Mesendoderm (in vitro differentiated cells): ENCODE measurements around the gene SYDE1.

ENCODE experiments used
- DNase-seq: peaks from one replicate; pipeline ENCODE4 v3.0.0; 2013
- H2AK5ac ChIP-seq: 2 replicates; pipeline ENCODE4 v1.6.1; 2013; ENCODE audit warnings: low read length, inconsistent platforms
- H2BK120ac ChIP-seq: 2 replicates; pipeline ENCODE4 v1.6.1; 2013; ENCODE audit warnings: low read depth, mild to moderate bottlenecking, low read length, moderate library complexity, mixed read lengths
- H2BK15ac ChIP-seq: replicated peaks from 2 replicates; pipeline ENCODE4 v1.6.1; 2013; ENCODE audit warnings: low read depth, mild to moderate bottlenecking, moderate library complexity
- H2BK5ac ChIP-seq: 2 replicates; pipeline ENCODE4 v1.6.1; 2013; ENCODE audit warnings: low read length, inconsistent platforms
- H3K18ac ChIP-seq: 2 replicates; pipeline ENCODE4 v1.6.1; 2013; ENCODE audit warnings: mild to moderate bottlenecking, low read length, mixed read lengths
- H3K23ac ChIP-seq: one replicate; pipeline ENCODE4 v1.6.1; 2013; ENCODE audit warnings: low read length
- H3K27ac ChIP-seq: 2 replicates; pipeline ENCODE4 v1.5.1; 2013; ENCODE audit warnings: low read depth, mild to moderate bottlenecking, inconsistent platforms, low read length, moderate library complexity
- H3K27me3 ChIP-seq: 2 replicates; pipeline ENCODE4 v1.6.1; 2013; ENCODE audit warnings: low read length, control low read depth, mild to moderate bottlenecking, inconsistent platforms; ENCODE audit not compliant: insufficient read depth, poor library complexity
- H3K36me3 ChIP-seq: 2 replicates; pipeline ENCODE4 v1.6.1; 2013; ENCODE audit warnings: low read length, inconsistent platforms; ENCODE audit not compliant: control insufficient read depth, insufficient read depth
- H3K4ac ChIP-seq: one replicate; pipeline ENCODE4 v1.6.1; 2013; ENCODE audit warnings: low read depth, mild to moderate bottlenecking, low read length, moderate library complexity
- H3K4me1 ChIP-seq: 2 replicates; pipeline ENCODE4 v1.6.1; 2013; ENCODE audit warnings: low read depth, low read length, inconsistent platforms; ENCODE audit not compliant: control insufficient read depth
- H3K4me2 ChIP-seq: 2 replicates; pipeline ENCODE4 v1.6.1; 2013; ENCODE audit warnings: low read length
- H3K4me3 ChIP-seq: 2 replicates; pipeline ENCODE4 v1.5.1; 2013; ENCODE audit warnings: mild to moderate bottlenecking, low read length
- H3K56ac ChIP-seq: one replicate; pipeline ENCODE4 v1.6.1; 2013; ENCODE audit warnings: low read length
- H3K79me1 ChIP-seq: 2 replicates; pipeline ENCODE4 v1.6.1; 2013; ENCODE audit warnings: low read length, inconsistent platforms
- H3K79me2 ChIP-seq: 2 replicates; pipeline ENCODE4 v1.6.1; 2013; ENCODE audit warnings: mild to moderate bottlenecking, low read length; ENCODE audit not compliant: control insufficient read depth, insufficient read depth
- H3K9ac ChIP-seq: 2 replicates; pipeline ENCODE4 v1.6.1; 2013; ENCODE audit warnings: low read length, inconsistent platforms
- H4K5ac ChIP-seq: one replicate; pipeline ENCODE4 v1.6.1; 2013; ENCODE audit warnings: low read length
- H4K8ac ChIP-seq: one replicate; pipeline ENCODE4 v1.6.1; 2013; ENCODE audit warnings: low read depth, mild to moderate bottlenecking, control low read depth, low read length, moderate library complexity
- WGBS: extraction: QIAGEN DNeasy Blood & Tissue Kit; methylation state at CpG from one replicate; pipeline ENCODE4 v1.1.7; 2013; ENCODE audit warnings: low lambda C conversion rate, missing lambda C conversion rate; ENCODE audit not compliant: insufficient coverage; ENCODE audit errors: extremely low coverage; 5-methylcytosine and 5-hydroxymethylcytosine counted together

The SYDE1 gene

GRCh38 chr19:15154002-15154612 is 46.9 kb downstream of the SYDE1 start:
- no peak overlapping the region for H3K56ac ChIP-seq

DNA sequence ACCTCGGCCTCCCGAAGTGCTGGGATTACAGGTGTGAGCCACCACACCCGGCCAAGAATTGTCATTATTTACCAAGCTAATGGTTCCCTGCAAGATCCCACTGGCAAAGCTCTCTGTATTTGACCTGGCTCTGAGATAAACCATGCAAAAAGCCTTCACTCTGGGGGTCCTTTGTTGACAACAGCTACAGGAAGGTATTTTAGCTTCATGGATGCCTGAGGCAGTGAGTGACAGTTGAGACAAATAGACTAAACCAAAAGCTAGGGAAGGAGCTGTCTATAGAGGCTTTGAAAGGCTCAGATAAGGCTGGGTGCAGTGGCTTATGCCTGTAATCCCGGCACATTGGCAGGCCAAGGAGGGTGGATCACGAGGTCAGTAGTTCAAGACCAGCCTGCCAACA is 48.1 kb downstream of the SYDE1 start:
- H2AK5ac ChIP-seq = no peak overlapping the region
- no peak overlapping the region for H3K56ac ChIP-seq

More at GRCh38 chr19:15154002-15154612, 46.9 kb downstream of the SYDE1 start:
- no peak overlapping the region for H3K4me3 ChIP-seq
- no peaks in the 10 kb centered on the region for H3K27me3 ChIP-seq
- no peaks in the 10 kb centered on the region for H3K79me1 ChIP-seq
- H3K4me1 ChIP-seq = no peaks in the 10 kb centered on the region
- no peak overlapping the region for H3K4me2 ChIP-seq
- no peaks in the 10 kb centered on the region for H3K79me2 ChIP-seq
- no peak overlapping the region for H2BK15ac ChIP-seq
- no peak overlapping the region for H3K27ac ChIP-seq
- no peak overlapping the region for H3K18ac ChIP-seq
- no peak overlapping the region for H3K23ac ChIP-seq
- no peak overlapping the region for H3K9ac ChIP-seq
- no peak overlapping the region for H4K5ac ChIP-seq
- no peak overlapping the region for H2BK5ac ChIP-seq
- H3K36me3 ChIP-seq = no peaks in the 10 kb centered on the region
- peak; percentile 78 for DNase-seq
- no CpG with 5 or more reads among the region's 3 CpGs for WGBS
- no peak overlapping the region for H3K4ac ChIP-seq
- H2AK5ac ChIP-seq = no peak overlapping the region
- H2BK120ac ChIP-seq = no peak overlapping the region
- H4K8ac ChIP-seq = no peak overlapping the region

GRCh38 chr19:15156391-15156790 is 49.2 kb downstream of the SYDE1 start:
- no peak overlapping the region for H3K56ac ChIP-seq
- WGBS = 100% methylated on average over 2 of the region's 4 CpGs
- H4K5ac ChIP-seq = no peak overlapping the region
- no peak overlapping the region for H3K18ac ChIP-seq
- no peaks in the 10 kb centered on the region for H3K79me1 ChIP-seq
- no peak overlapping the region for H2BK5ac ChIP-seq
- H3K79me2 ChIP-seq = no peaks in the 10 kb centered on the region
- no peaks in the 10 kb centered on the region for H3K27me3 ChIP-seq
- no peak overlapping the region for H2BK120ac ChIP-seq
- no peak overlapping the region for H4K8ac ChIP-seq
- DNase-seq = no peak
- no peak overlapping the region for H3K23ac ChIP-seq
- no peaks in the 10 kb centered on the region for H3K4me1 ChIP-seq
- no peak overlapping the region for H2BK15ac ChIP-seq
- no peak overlapping the region for H3K4ac ChIP-seq
- no peak overlapping the region for H3K4me3 ChIP-seq
- H3K27ac ChIP-seq = no peak overlapping the region
- no peak overlapping the region for H2AK5ac ChIP-seq
- H3K4me2 ChIP-seq = no peak overlapping the region
- no peak overlapping the region for H3K9ac ChIP-seq
- no peaks in the 10 kb centered on the region for H3K36me3 ChIP-seq

More for the DNA sequence above, 48.1 kb downstream of the SYDE1 start:
- no peak overlapping the region for H3K4me3 ChIP-seq
- no peak overlapping the region for H3K23ac ChIP-seq
- H3K27me3 ChIP-seq = no peaks in the 10 kb centered on the region
- no peak overlapping the region for H2BK120ac ChIP-seq
- no CpG with 5 or more reads among the region's 5 CpGs for WGBS
- H3K4me2 ChIP-seq = no peak overlapping the region
- H3K36me3 ChIP-seq = no peaks in the 10 kb centered on the region
- H4K8ac ChIP-seq = no peak overlapping the region
- no peak overlapping the region for H3K18ac ChIP-seq
- no peaks in the 10 kb centered on the region for H3K4me1 ChIP-seq
- DNase-seq = peak; percentile 44
- H3K27ac ChIP-seq = no peak overlapping the region
- H2BK5ac ChIP-seq = no peak overlapping the region
- no peaks in the 10 kb centered on the region for H3K79me2 ChIP-seq
- no peak overlapping the region for H3K4ac ChIP-seq
- H2BK15ac ChIP-seq = no peak overlapping the region
- H3K9ac ChIP-seq = no peak overlapping the region
- H4K5ac ChIP-seq = no peak overlapping the region
- no peaks in the 10 kb centered on the region for H3K79me1 ChIP-seq

DNA sequence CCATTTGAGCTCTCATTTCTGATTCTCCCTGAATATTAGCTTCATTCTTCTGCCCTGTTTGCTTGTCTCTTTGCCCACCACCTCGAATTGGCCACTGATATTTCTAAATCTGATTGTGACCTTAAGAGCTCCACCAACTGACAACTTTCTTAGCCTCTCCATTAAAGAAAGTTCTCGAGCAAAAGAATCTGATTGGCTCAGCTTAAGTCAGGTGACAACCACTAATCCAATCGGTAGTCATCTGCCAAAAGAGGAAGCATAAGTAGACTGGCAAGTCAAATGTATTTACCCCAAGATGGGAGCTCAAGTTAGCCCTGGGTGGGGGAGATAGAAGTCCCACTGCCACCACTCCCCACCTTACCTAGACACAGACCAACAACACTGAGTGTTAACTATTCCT is 52.0 kb downstream of the SYDE1 start:
- Histone ChIP-seq H3K36me3 (peaks cover 2% of the 10 kb centered on the region), H3K18ac (no peak overlapping the region), H3K23ac (no peak overlapping the region), H4K5ac (no peak overlapping the region), H3K79me2 (no peaks in the 10 kb centered on the region), H3K4me2 (no peak overlapping the region), H3K56ac (no peak overlapping the region), H4K8ac (no peak overlapping the region), H2AK5ac (no peak overlapping the region), H3K9ac (no peak overlapping the region), H3K4me3 (no peak overlapping the region), H3K4ac (no peak overlapping the region), H3K79me1 (no peaks in the 10 kb centered on the region), H3K27ac (no peak overlapping the region), H2BK15ac (no peak overlapping the region), H2BK5ac (no peak overlapping the region), H3K27me3 (no peaks in the 10 kb centered on the region), H3K4me1 (no peaks in the 10 kb centered on the region), H2BK120ac (no peak overlapping the region)
- WGBS = no CpG with 5 or more reads among the region's 3 CpGs
- peak; percentile 74 for DNase-seq

GRCh38 chr19:15161028-15161984 is 54.1 kb downstream of the SYDE1 start:
- H3K18ac ChIP-seq = no peak overlapping the region
- H3K4me2 ChIP-seq = no peak overlapping the region
- H3K4ac ChIP-seq = no peak overlapping the region
- no peaks in the 10 kb centered on the region for H3K27me3 ChIP-seq
- H2BK5ac ChIP-seq = no peak overlapping the region
- no peak overlapping the region for H3K56ac ChIP-seq
- H2AK5ac ChIP-seq = no peak overlapping the region
- H3K9ac ChIP-seq = no peak overlapping the region
- H3K36me3 ChIP-seq = peaks cover 10% of the 10 kb centered on the region
- H3K23ac ChIP-seq = no peak overlapping the region
- WGBS = no CpG with 5 or more reads among the region's 42 CpGs
- no peak overlapping the region for H4K5ac ChIP-seq
- no peak overlapping the region for H3K4me3 ChIP-seq
- H3K79me2 ChIP-seq = no peaks in the 10 kb centered on the region
- H2BK15ac ChIP-seq = no peak overlapping the region
- DNase-seq = peak; percentile 29
- no peak overlapping the region for H3K27ac ChIP-seq
- H3K4me1 ChIP-seq = no peaks in the 10 kb centered on the region
- H2BK120ac ChIP-seq = no peak overlapping the region
- no peak overlapping the region for H4K8ac ChIP-seq
- no peaks in the 10 kb centered on the region for H3K79me1 ChIP-seq
